ENCODE data around the gene PLAAT2. TPM values are rescaled to one million over a fixed set of nuclear protein-coding genes. Genes with fewer than 3 reads are reported as not detected.

PLAAT2 gene
- total RNA-seq: 1 to 10 TPM; 2.2 to 8.3 TPM
- 10 to 100 TPM; 21.3 to 29.8 TPM for polyA plus RNA-seq
- long read RNA-seq, donor 1: 0 reads
- long read RNA-seq, donor 2: 0 reads
- long read RNA-seq, donor 3: 0 reads
- long read RNA-seq, donor 4: 0 reads
- long read RNA-seq, donor 5: 0 reads

- H3K27ac ChIP-seq (ENCODE audit: low read depth in 1 of 2, low read length in 1 of 2): peak within 1 kb of the TSS in 1 of 2 donors; percentile 61
- no peaks in the 10 kb centered on the region for H3K36me3 ChIP-seq (ENCODE audit: control insufficient read depth in 4 of 4, insufficient read depth in 4 of 4, low read length in 4 of 4)
- no peak within 1 kb of the TSS for H3K9ac ChIP-seq (ENCODE audit: insufficient read depth in 1 of 2, low read length in 2 of 2)
- ATAC-seq (ENCODE audit: insufficient read depth, low FRiP score) (no peak), DNase-seq (no peak)
- H3K27me3 ChIP-seq (ENCODE audit: control insufficient read depth in 3 of 3, insufficient read depth in 3 of 3, low read length in 2 of 3): no peaks in the 10 kb centered on the region
- no peak for TF ChIP-seq CTCF (IDR thresholded peaks at IDR 0.05; ENCODE audit: control extremely low read depth, extremely low read depth)
- no peak within 1 kb of the TSS for H3K4me3 ChIP-seq
- peaks cover 0 to 8% (median 0%) of the 10 kb centered on the region in 5 donors for H3K4me1 ChIP-seq (ENCODE audit: control insufficient read depth in 5 of 5, insufficient read depth in 5 of 5, low read length in 5 of 5)
- H3K9me3 ChIP-seq (ENCODE audit: control insufficient read depth in 4 of 4, insufficient read depth in 3 of 4, low read length in 3 of 4): no peaks in the 10 kb centered on the region
- WGBS, 2 donors: 94 to 96% methylated on average over 13 of the region's 13 CpGs
Observed at GRCh38 chr11:63563201-63564055, at the start of gene PLAAT2. TSS of gene PLAAT2 (minus strand) at chr11:63563379. CDS start at chr11:63563324, 55 bp downstream.

- ATAC-seq (ENCODE audit: insufficient read depth, low FRiP score) (no peak), DNase-seq (no peak)
- Histone ChIP-seq H3K27me3 (ENCODE audit: control insufficient read depth in 3 of 3, insufficient read depth in 3 of 3, low read length in 2 of 3) (peaks cover 0 to 17% (median 2%) of the 10 kb centered on the region in 3 donors), H3K9ac (ENCODE audit: insufficient read depth in 1 of 2, low read length in 2 of 2) (no peak overlapping the region), H3K27ac (ENCODE audit: low read depth in 1 of 2, low read length in 1 of 2) (no peak overlapping the region), H3K4me1 (ENCODE audit: control insufficient read depth in 5 of 5, insufficient read depth in 5 of 5, low read length in 5 of 5) (peaks cover 0 to 15% (median 3%) of the 10 kb centered on the region in 5 donors), H3K9me3 (ENCODE audit: control insufficient read depth in 4 of 4, insufficient read depth in 3 of 4, low read length in 3 of 4) (no peaks in the 10 kb centered on the region), H3K4me3 (no peak overlapping the region), H3K36me3 (ENCODE audit: control insufficient read depth in 4 of 4, insufficient read depth in 4 of 4, low read length in 4 of 4) (peaks cover 0 to 2% (median 0%) of the 10 kb centered on the region in 4 donors)
- TF ChIP-seq CTCF (IDR thresholded peaks at IDR 0.05; ENCODE audit: control extremely low read depth, extremely low read depth): no peak
Observed at GRCh38 chr11:63612181-63612580, 49.0 kb upstream of the PLAAT2 start.

- Histone ChIP-seq H3K36me3 (ENCODE audit: control insufficient read depth in 4 of 4, insufficient read depth in 4 of 4, low read length in 4 of 4) (peaks cover 0 to 2% (median 0%) of the 10 kb centered on the region in 4 donors), H3K4me1 (ENCODE audit: control insufficient read depth in 5 of 5, insufficient read depth in 5 of 5, low read length in 5 of 5) (peaks cover 0 to 15% (median 3%) of the 10 kb centered on the region in 5 donors), H3K4me3 (no peak overlapping the region), H3K9me3 (ENCODE audit: control insufficient read depth in 4 of 4, insufficient read depth in 3 of 4, low read length in 3 of 4) (no peaks in the 10 kb centered on the region), H3K27me3 (ENCODE audit: control insufficient read depth in 3 of 3, insufficient read depth in 3 of 3, low read length in 2 of 3) (peaks cover 0 to 17% (median 2%) of the 10 kb centered on the region in 3 donors), H3K27ac (ENCODE audit: low read depth in 1 of 2, low read length in 1 of 2) (no peak overlapping the region), H3K9ac (ENCODE audit: insufficient read depth in 1 of 2, low read length in 2 of 2) (no peak overlapping the region)
- DNase-seq (peak in 2 of 3 donors; percentile 38 to 49), ATAC-seq (ENCODE audit: insufficient read depth, low FRiP score) (no peak)
- 68 to 80% methylated on average over 1 of the region's 1 CpG for whole genome bisulfite sequencing, 2 donors
- no peak for TF ChIP-seq CTCF (IDR thresholded peaks at IDR 0.05; ENCODE audit: control extremely low read depth, extremely low read depth)
Observed at GRCh38 chr11:63611395-63611747, 48.2 kb upstream of the PLAAT2 start.
